ENCODE data around the gene SLC36A4. TPM values are rescaled to one million over a fixed set of nuclear protein-coding genes. Genes with fewer than 3 reads are reported as not detected.

Gene SLC36A4
- total RNA-seq, 1 experiment from 2014 or later, result 21.1 TPM

- BruUV-seq (replicated peaks), result no TSS peak
- no peaks in the 10 kb centered on the region for H3K27me3 ChIP-seq (ENCODE audit: insufficient read depth, low read length)
- H3K9me2 ChIP-seq (ENCODE audit: insufficient read depth), result no peaks in the 10 kb centered on the region
- intact Hi-C loops (cut with micrococcal nuclease), result no loop called here
- H4K20me1 ChIP-seq (ENCODE audit: insufficient read depth), result no peaks in the 10 kb centered on the region
- no peak overlapping the region for H3K4me2 ChIP-seq (ENCODE audit: low read length)
- ChIA-PET POLR2A (no interaction called here), CTCF (no interaction called here), RAD21 (ENCODE audit: low non-redundant PET in 1 of 2, low total read pairs in 2 of 2, uncharacterized antibody in 2 of 2, unreplicated experiment in 2 of 2) (no interaction called here)
- no peaks in the 10 kb centered on the region for H3K36me3 ChIP-seq (ENCODE audit: control insufficient read depth in 1 of 2, insufficient read depth in 2 of 2, low read length in 2 of 2)
- H3K79me2 ChIP-seq (ENCODE audit: insufficient read depth, low read length), result peaks cover 67% of the 10 kb centered on the region
- H2AFZ ChIP-seq (ENCODE audit: low read depth, low read length, poor library complexity, severe bottlenecking), result no peak overlapping the region
- no peak overlapping the region for H3K4me3 ChIP-seq (replicated peaks in 1 of 2; ENCODE audit: low read depth in 1 of 2, low read length in 2 of 2)
- ATAC-seq (no peak), DNase-seq (ENCODE audit: low read depth, low spot score) (no peak)
- no peak overlapping the region for H3K9ac ChIP-seq (ENCODE audit: low read length)
- H3K9me3 ChIP-seq (ENCODE audit: control insufficient read depth in 1 of 2, insufficient read depth in 1 of 2, low read depth in 1 of 2, low read length in 2 of 2), result peaks cover 0 to 6% of the 10 kb centered on the region in 2 experiments; a peak in 1 of 4 replicates
- no peak overlapping the region for H3K27ac ChIP-seq (ENCODE audit: low read depth, low read length)
- H3K4me1 ChIP-seq (ENCODE audit: control insufficient read depth in 1 of 2, insufficient read depth in 2 of 2, low read length in 2 of 2), result peaks cover 0 to 4% of the 10 kb centered on the region in 2 experiments; a peak in 1 of 4 replicates
- no peak for TF ChIP-seq CBX3 (IDR thresholded peaks at IDR 0.05; ENCODE audit: low read depth)
- no peak for TF ChIP-seq CTCF (IDR thresholded peaks at IDR 0.05 in 2 of 3, conservative IDR thresholded peaks at IDR 0.05 in 1 of 3; ENCODE audit: borderline replicate concordance in 1 of 3, insufficient read depth in 1 of 3, low read depth in 2 of 3, low read length in 2 of 3)
- TF ChIP-seq MAX (IDR thresholded peaks at IDR 0.05), result no peak
- TF ChIP-seq ATF3 (IDR thresholded peaks at IDR 0.05), result no peak
- no peak for TF ChIP-seq ZBTB33 (IDR thresholded peaks at IDR 0.05; ENCODE audit: extremely low read depth, insufficient replicate concordance, low read length)
- no peak for TF ChIP-seq SRF (IDR thresholded peaks at IDR 0.05; ENCODE audit: low read depth)
- no peak for TF ChIP-seq JUND (IDR thresholded peaks at IDR 0.05)
Measured at GRCh38 chr11:93192163-93192562, 5.6 kb downstream of the SLC36A4 start.
